Measurements from ENCODE around the gene NKX6-2.
"Not testable (repeated sequence)": the region's sequence is repeated elsewhere in the genome, so short reads cannot be mapped to it uniquely, and the experiment has no call there.

NKX6-2 gene

DNA sequence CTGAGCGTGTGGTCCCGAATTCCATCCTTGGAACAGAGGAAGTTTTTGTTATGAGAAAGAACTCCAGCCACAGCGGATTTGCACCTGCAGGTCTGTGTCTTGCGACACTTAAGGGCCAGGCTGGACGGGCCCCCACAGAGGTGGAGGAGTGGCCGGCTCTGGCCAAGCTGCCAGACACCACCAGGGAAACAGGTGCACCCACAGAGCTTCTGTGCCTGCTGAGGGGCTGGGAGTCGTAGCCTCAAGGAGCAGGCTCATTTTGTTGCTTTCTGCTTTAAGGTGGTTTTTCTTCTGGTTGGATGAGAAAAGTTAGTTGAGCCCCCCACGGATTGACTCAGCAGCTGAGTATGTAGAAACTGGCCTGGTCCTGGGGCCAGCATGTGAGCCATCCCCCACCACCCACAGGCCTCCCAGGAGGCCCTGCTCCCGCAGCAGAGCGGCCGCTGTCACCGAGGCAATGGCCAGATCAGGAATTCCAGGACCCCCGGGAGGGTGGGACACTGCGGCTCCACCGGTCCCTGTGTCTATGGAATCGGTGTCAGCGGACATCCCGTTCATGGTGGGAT is 41.9 kb downstream of the NKX6-2 start:
- ATAC-seq (ENCODE audit: low read depth) (no peak), DNase-seq (ENCODE audit: low spot score) (no peak)
- Histone ChIP-seq H3K27me3 (ENCODE audit: insufficient read depth, poor library complexity, severe bottlenecking) (no peaks in the 10 kb centered on the region), H3K27ac (ENCODE audit: poor library complexity, severe bottlenecking) (no peak overlapping the region), H3K36me3 (ENCODE audit: low read depth) (no peaks in the 10 kb centered on the region), H3K4me3 (ENCODE audit: severe bottlenecking) (no peak overlapping the region), H3K4me1 (ENCODE audit: insufficient read depth, poor library complexity, severe bottlenecking) (no peaks in the 10 kb centered on the region), H3K9me3 (ENCODE audit: severe bottlenecking) (no peaks in the 10 kb centered on the region)
- TF ChIP-seq, protein P1, sequence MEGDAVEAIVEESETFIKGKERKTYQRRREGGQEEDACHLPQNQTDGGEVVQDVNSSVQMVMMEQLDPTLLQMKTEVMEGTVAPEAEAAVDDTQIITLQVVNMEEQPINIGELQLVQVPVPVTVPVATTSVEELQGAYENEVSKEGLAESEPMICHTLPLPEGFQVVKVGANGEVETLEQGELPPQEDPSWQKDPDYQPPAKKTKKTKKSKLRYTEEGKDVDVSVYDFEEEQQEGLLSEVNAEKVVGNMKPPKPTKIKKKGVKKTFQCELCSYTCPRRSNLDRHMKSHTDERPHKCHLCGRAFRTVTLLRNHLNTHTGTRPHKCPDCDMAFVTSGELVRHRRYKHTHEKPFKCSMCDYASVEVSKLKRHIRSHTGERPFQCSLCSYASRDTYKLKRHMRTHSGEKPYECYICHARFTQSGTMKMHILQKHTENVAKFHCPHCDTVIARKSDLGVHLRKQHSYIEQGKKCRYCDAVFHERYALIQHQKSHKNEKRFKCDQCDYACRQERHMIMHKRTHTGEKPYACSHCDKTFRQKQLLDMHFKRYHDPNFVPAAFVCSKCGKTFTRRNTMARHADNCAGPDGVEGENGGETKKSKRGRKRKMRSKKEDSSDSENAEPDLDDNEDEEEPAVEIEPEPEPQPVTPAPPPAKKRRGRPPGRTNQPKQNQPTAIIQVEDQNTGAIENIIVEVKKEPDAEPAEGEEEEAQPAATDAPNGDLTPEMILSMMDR (IDR thresholded peaks at IDR 0.05; ENCODE audit: poor library complexity, severe bottlenecking), result no peak

DNA sequence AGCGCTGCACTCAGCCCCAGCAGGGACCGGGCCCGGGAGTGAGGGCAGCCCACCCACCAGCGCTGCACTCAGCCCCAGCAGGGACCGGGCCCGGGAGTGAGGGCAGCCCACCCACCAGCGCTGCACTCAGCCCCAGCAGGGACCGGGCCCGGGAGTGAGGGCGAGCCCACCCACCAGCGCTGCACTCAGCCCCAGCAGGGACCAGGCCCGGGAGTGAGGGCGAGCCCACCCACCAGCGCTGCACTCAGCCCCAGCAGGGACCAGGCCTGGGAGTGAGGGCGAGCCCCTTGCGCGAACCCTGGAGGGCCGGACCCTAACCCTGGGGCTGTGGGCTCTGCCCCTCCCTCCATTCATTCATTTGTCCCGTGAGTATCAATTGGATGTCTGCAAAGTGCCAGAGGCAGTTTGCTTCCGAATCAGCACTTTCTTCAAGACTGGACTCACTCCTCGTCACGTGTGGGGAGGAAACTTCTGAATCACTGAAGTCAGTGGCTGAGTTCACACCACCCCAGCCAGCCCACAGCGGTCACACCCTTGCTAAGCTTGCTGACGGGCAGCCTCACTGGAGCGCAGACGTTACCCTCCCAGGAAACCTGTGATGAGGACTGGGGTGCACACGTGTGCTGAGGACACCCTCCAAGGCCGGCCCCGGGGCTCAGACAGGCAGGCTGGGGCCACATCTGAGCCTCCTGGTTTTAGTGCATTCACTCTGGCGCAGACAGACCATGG is 42.6 kb downstream of the NKX6-2 start:
- not testable (repeated sequence) for H3K4me3 ChIP-seq (ENCODE audit: severe bottlenecking); H3K4me1 ChIP-seq (ENCODE audit: insufficient read depth, poor library complexity, severe bottlenecking); H3K9me3 ChIP-seq (ENCODE audit: severe bottlenecking); ATAC-seq (ENCODE audit: low read depth); H3K27me3 ChIP-seq (ENCODE audit: insufficient read depth, poor library complexity, severe bottlenecking); H3K27ac ChIP-seq (ENCODE audit: poor library complexity, severe bottlenecking); H3K36me3 ChIP-seq (ENCODE audit: low read depth); DNase-seq (ENCODE audit: low spot score)

DNA sequence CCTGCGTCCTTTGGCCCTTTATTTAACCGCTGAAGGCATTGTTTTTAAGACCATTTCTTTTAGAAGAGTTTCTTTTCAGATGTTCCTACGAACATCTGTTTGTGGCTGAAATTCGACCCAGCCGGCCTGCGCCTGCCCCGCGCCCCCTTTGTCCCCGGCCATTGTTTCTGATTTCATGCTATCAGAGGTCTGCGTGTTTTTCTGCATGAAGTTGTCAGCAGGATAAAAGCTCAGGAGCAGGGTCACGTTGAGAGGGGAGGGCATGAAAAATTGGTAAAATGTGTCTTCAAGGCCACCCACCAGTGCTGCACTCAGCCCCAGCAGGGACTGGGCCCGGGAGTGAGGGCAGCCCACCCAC is 43.1 kb downstream of the NKX6-2 start:
- Histone ChIP-seq H3K36me3 (ENCODE audit: low read depth) (no peaks in the 10 kb centered on the region), H3K4me1 (ENCODE audit: insufficient read depth, poor library complexity, severe bottlenecking) (no peaks in the 10 kb centered on the region), H3K27ac (ENCODE audit: poor library complexity, severe bottlenecking) (no peak overlapping the region), H3K4me3 (ENCODE audit: severe bottlenecking) (no peak overlapping the region), H3K9me3 (ENCODE audit: severe bottlenecking) (no peaks in the 10 kb centered on the region), H3K27me3 (ENCODE audit: insufficient read depth, poor library complexity, severe bottlenecking) (no peaks in the 10 kb centered on the region)
- TF ChIP-seq, protein P1 (IDR thresholded peaks at IDR 0.05; ENCODE audit: poor library complexity, severe bottlenecking), result no peak
- no peak for DNase-seq (ENCODE audit: low spot score)
- ATAC-seq (ENCODE audit: low read depth), result no peak

DNA sequence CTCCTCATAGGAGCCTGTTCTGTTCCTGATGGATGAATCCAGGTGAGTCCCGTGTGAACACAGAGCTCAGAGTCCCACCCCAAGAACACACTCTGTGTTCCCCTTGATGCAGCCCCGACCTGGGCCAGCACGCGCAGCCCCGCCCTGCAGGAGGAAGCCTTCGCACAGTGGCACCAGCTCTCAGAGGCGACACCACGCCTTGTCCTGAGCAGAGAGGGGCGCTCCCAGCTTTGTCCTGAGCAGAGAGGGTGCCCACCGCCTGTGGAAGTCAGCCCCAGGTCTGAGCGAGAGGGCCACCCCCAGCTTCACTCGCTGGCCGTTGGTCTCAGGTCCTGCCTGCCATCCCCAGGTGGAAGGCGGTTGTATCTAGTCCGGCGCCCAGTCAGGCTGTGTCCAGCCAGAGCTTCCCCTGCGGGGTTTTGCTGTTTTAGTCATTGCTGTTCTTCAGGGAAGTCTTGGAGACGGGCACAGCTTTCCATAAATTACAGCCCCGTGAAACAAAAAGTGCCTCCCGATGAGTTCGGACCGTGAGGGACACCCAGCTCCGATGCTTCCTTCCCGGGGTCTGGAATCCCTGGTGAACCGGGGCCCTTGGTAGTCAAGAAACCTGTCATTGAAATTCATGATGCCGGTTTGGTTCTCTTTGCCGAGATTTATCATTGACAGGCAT is 43.6 kb downstream of the NKX6-2 start:
- H3K27me3 ChIP-seq (ENCODE audit: insufficient read depth, poor library complexity, severe bottlenecking), result no peaks in the 10 kb centered on the region
- no peak for ATAC-seq (ENCODE audit: low read depth)
- no peaks in the 10 kb centered on the region for H3K4me1 ChIP-seq (ENCODE audit: insufficient read depth, poor library complexity, severe bottlenecking)
- TF ChIP-seq, protein P1 (IDR thresholded peaks at IDR 0.05; ENCODE audit: poor library complexity, severe bottlenecking), result no peak
- no peak overlapping the region for H3K27ac ChIP-seq (ENCODE audit: poor library complexity, severe bottlenecking)
- H3K4me3 ChIP-seq (ENCODE audit: severe bottlenecking), result no peak overlapping the region
- no peaks in the 10 kb centered on the region for H3K9me3 ChIP-seq (ENCODE audit: severe bottlenecking)
- H3K36me3 ChIP-seq (ENCODE audit: low read depth), result no peaks in the 10 kb centered on the region
- no peak for DNase-seq (ENCODE audit: low spot score)

DNA sequence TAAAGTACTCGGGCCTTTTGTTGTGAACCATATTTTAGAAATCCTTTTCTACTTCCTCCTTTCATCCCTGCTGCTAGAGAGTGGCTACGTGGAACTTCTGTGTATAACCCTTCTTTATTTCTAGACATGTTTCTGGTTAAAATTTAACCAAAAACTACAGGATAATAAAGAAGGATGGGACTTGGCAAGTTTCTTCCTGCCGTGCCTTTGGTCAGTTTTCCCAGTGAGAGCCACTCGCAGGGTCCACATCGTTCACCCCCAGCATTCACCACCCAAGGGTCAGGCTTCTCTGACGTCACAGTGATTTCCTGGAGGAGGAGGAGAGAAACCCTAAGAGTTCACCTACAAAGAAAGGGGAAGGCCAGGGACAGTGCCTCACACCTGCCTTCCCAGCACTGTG is 45.4 kb downstream of the NKX6-2 start:
- no peaks in the 10 kb centered on the region for H3K36me3 ChIP-seq (ENCODE audit: low read depth)
- ATAC-seq (ENCODE audit: low read depth), result no peak

More for the DNA sequence above, 45.4 kb downstream of the NKX6-2 start:
- Histone ChIP-seq H3K4me1 (ENCODE audit: insufficient read depth, poor library complexity, severe bottlenecking) (no peaks in the 10 kb centered on the region), H3K27ac (ENCODE audit: poor library complexity, severe bottlenecking) (no peak overlapping the region), H3K27me3 (ENCODE audit: insufficient read depth, poor library complexity, severe bottlenecking) (no peaks in the 10 kb centered on the region), H3K4me3 (ENCODE audit: severe bottlenecking) (no peak overlapping the region), H3K9me3 (ENCODE audit: severe bottlenecking) (no peaks in the 10 kb centered on the region)
- TF ChIP-seq, protein P1 (IDR thresholded peaks at IDR 0.05; ENCODE audit: poor library complexity, severe bottlenecking), result no peak
- no peak for DNase-seq (ENCODE audit: low spot score)
